K562 (cell line): Measurements from ENCODE around the gene FAM24A. TPM values are rescaled to one million over a fixed set of nuclear protein-coding genes. Genes with fewer than 3 reads are reported as not detected.

Experiments used
- AFF4 ChIP-seq: sonication (generic); formaldehyde crosslinking; IDR thresholded peaks from 2 replicates; pipeline ENCODE4 v1.8.0; 2023; ENCODE audit warnings: mild to moderate bottlenecking, missing genetic modification reagents
- ASH1L ChIP-seq: fragments of 450-650 bp; IDR thresholded peaks from 2 replicates; pipeline ENCODE4 v1.6.1; 2018; ENCODE audit warnings: borderline replicate concordance, mild to moderate bottlenecking, low read depth; ENCODE audit not compliant: partially characterized antibody
- BDP1 ChIP-seq: IDR thresholded peaks from 3 replicates; pipeline ENCODE4 v1.6.1; 2011; ENCODE audit not compliant: insufficient read length, insufficient read depth
- BMI1 ChIP-seq: fragments of 150-350 bp; IDR thresholded peaks from 2 replicates; pipeline ENCODE4 v1.6.1; 2014; ENCODE audit warnings: low read length
- BRD4 ChIP-seq: fragments of 200-600 bp; sonication (generic); IDR thresholded peaks from 2 replicates; pipeline ENCODE4 v1.6.1; 2017; ENCODE audit warnings: inconsistent platforms
- E2F5 ChIP-seq: sonication (generic); formaldehyde crosslinking; IDR thresholded peaks from 2 replicates; pipeline ENCODE4 v1.8.0; 2022; ENCODE audit warnings: mild to moderate bottlenecking, missing genetic modification reagents
- HDAC6 ChIP-seq: IDR thresholded peaks from 2 replicates; pipeline ENCODE4 v1.6.1; 2012; ENCODE audit warnings: low read depth, mild to moderate bottlenecking, control low read depth, inconsistent platforms, low read length, moderate library complexity
- HSF4 ChIP-seq: fragments of 250-450 bp; sonication (Bioruptor Pico); IDR thresholded peaks from 2 replicates; pipeline ENCODE4 v2.1.2; 2022; ENCODE audit warnings: mild to moderate bottlenecking, moderate library complexity, borderline replicate concordance
- MAFF ChIP-seq: IDR thresholded peaks from 2 replicates; pipeline ENCODE4 v1.6.1; 2012; ENCODE audit warnings: low read length, improper control_type of control experiment
- MECOM ChIP-seq: fragments of 250-450 bp; sonication (Bioruptor Pico); IDR thresholded peaks from 2 replicates; pipeline ENCODE4 v1.8.0; 2022; ENCODE audit warnings: inconsistent platforms
- NONO ChIP-seq, 2 experiments: fragments of 200-400 bp in 1 of 2; fragments of 450-650 bp in 1 of 2; formaldehyde crosslinking in 1 of 2; IDR thresholded peaks; 2 replicates each; pipeline ENCODE4 v1.6.1; 2017; ENCODE audit warnings: low read depth in 2 of 2, mild to moderate bottlenecking in 2 of 2, moderate library complexity in 2 of 2, low read length in 1 of 2
- NR3C1 ChIP-seq: sonication (generic); formaldehyde crosslinking; IDR thresholded peaks from 2 replicates; pipeline ENCODE4 v1.8.1; 2022; ENCODE audit warnings: missing genetic modification reagents
- RNF2 ChIP-seq: sonication (generic); IDR thresholded peaks from 2 replicates; pipeline ENCODE4 v1.6.1; 2016
- SMARCA4 ChIP-seq: fragments of 450-650 bp; IDR thresholded peaks from 2 replicates; pipeline ENCODE4 v1.6.1; 2016
- TFAP4 ChIP-seq: sonication (generic); formaldehyde crosslinking; IDR thresholded peaks from 2 replicates; pipeline ENCODE4 v1.8.0; 2022; ENCODE audit warnings: missing genetic modification reagents, mild to moderate bottlenecking, moderate library complexity, borderline replicate concordance
- TRIM24 ChIP-seq, 2 experiments: fragments of 450-650 bp; IDR thresholded peaks; 2 replicates each; pipeline ENCODE4 v1.6.1; 2016
- ZNF449 ChIP-seq: fragments of 250-450 bp; sonication (Bioruptor Pico); IDR thresholded peaks from 2 replicates; pipeline ENCODE4 v1.8.0; 2022; ENCODE audit warnings: moderate library complexity, mild to moderate bottlenecking, inconsistent platforms
- ZNF583 ChIP-seq: fragments of 250-450 bp; sonication (Bioruptor Pico); IDR thresholded peaks from 2 replicates; pipeline ENCODE4 v1.4.0; 2020
- polyA plus RNA-seq, 8 experiments: library from polyadenylated mRNA; depleted of rRNA in 4 of 8; stranded (reverse) in 5 of 8; unstranded in 3 of 8; fragments of >200 nt; fragmentation: Nextera tagmentation in 2 of 8; fragmentation: Illumina TruSeq in 1 of 8; extraction: Ambion mirVana in 2 of 8; extraction: Trizol in 1 of 8; gene quantifications; 2 replicates each; pipeline versions ENCODE4 v1.2.1 to v1.2.3, GENCODE V29; 2011 to 2014; ENCODE audit warnings: inconsistent platforms in 1 of 8, missing spikeins in 1 of 8
- total RNA-seq, 7 experiments: library from RNA; depleted of rRNA in 6 of 7; stranded (reverse); fragments of >200 nt in 6 of 7; fragmentation: Illumina TruSeq in 2 of 7; extraction: Trizol in 2 of 7; gene quantifications; 2 replicates each; pipeline versions ENCODE4 v1.2.1 to v1.2.3, GENCODE V29; 2011 to 2021; ENCODE audit warnings: low replicate concordance in 1 of 7
- TF ChIP-seq, protein P1 (sequence below): fragments of 250-450 bp; sonication (Bioruptor Pico); IDR thresholded peaks from 2 replicates; pipeline ENCODE4 v1.5.1; 2021; ENCODE audit warnings: mild to moderate bottlenecking
- TF ChIP-seq, protein P2 (sequence below): fragments of 250-450 bp; sonication (Bioruptor Pico); IDR thresholded peaks from 2 replicates; pipeline ENCODE4 v1.8.0; 2022; ENCODE audit warnings: moderate library complexity, mild to moderate bottlenecking, inconsistent platforms

The FAM24A gene
- total and polyA plus RNA-seq, 9 of the 15 experiments (the other 6 are each of a cell fraction or from before 2014, with no cell fraction given), result not detected

- TF ChIP-seq AFF4 (peak; percentile 89; the same call in 1 of the 2 replicates), ASH1L (no peak), MAFF (no peak), E2F5 (CRISPR knock-in tag) (no peak), SMARCA4 (no peak), ZNF583 (no peak), BRD4 (no peak), HDAC6 (no peak), HSF4 (CRISPR knock-in tag) (no peak), BDP1 (no peak), BMI1 (no peak), ZNF449 (no peak), RNF2 (peak; percentile 88), TFAP4 (peak; percentile 99), NR3C1 (CRISPR knock-in tag) (no peak), TRIM24 (IDR thresholded peaks at IDR 0.05) (peak in 1 of 2 experiments; percentile 94; a peak in 2 of 4 replicates), NONO (IDR thresholded peaks at IDR 0.05; ENCODE audit: low read depth in 2 of 2, low read length in 1 of 2) (no peak), MECOM (no peak)
- TF ChIP-seq, protein P1, sequence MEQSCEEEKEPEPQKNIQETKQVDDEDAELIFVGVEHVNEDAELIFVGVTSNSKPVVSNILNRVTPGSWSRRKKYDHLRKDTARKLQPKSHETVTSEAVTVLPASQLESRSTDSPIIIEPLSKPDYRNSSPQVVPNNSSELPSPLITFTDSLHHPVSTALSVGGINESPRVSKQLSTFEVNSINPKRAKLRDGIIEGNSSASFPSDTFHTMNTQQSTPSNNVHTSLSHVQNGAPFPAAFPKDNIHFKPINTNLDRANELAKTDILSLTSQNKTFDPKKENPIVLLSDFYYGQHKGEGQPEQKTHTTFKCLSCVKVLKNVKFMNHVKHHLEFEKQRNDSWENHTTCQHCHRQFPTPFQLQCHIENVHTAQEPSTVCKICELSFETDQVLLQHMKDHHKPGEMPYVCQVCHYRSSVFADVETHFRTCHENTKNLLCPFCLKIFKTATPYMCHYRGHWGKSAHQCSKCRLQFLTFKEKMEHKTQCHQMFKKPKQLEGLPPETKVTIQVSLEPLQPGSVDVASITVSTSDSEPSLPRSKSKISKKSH, result no peak
- TF ChIP-seq, protein P2, sequence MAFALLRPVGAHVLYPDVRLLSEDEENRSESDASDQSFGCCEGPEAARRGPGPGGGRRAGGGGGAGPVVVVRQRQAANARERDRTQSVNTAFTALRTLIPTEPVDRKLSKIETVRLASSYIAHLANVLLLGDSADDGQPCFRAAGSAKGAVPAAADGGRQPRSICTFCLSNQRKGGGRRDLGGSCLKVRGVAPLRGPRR (CRISPR knock-in tag), result no peak
Measured at GRCh38 chr10:122953902-122954730, 43.7 kb downstream of the FAM24A start, which contains the start of gene C10orf88 (continued).
